ENCODE data around the gene FSTL4. TPM values are rescaled to one million over a fixed set of nuclear protein-coding genes. Genes with fewer than 3 reads are reported as not detected.

The FSTL4 gene
- total RNA-seq, 6 donors from 2014 or later, result 0.49 to 4.6 (median 1.1) TPM

GRCh38 chr5:133272345-133272744 lies 340.0 kb downstream of the FSTL4 start:
- Histone ChIP-seq H3K4me3 (no peak overlapping the region), H3K27ac (no peak overlapping the region), H3K36me3 (no peaks in the 10 kb centered on the region), H3K9me3 (no peaks in the 10 kb centered on the region), H3K27me3 (no peaks in the 10 kb centered on the region), H3K4me1 (peaks cover 0 to 4% (median 0%) of the 10 kb centered on the region in 4 donors)
- ATAC-seq (ENCODE audit: low FRiP score in 2 of 2), result no peak
- TF ChIP-seq POLR2A (IDR thresholded peaks at IDR 0.05) (no peak), EP300 (IDR thresholded peaks at IDR 0.05) (no peak), POLR2AphosphoS5 (IDR thresholded peaks at IDR 0.05) (no peak), CTCF (IDR thresholded peaks at IDR 0.05) (no peak)
- no peak for DNase-seq
- WGBS, 2 donors, result 80 to 84% methylated on average over 16 of the region's 16 CpGs

GRCh38 chr5:133271606-133272005 lies 340.7 kb downstream of the FSTL4 start:
- 70 to 77% methylated on average over 5 of the region's 5 CpGs for WGBS, 2 donors
- Histone ChIP-seq H3K4me1 (peaks cover 0 to 4% (median 0%) of the 10 kb centered on the region in 4 donors), H3K27me3 (no peaks in the 10 kb centered on the region), H3K36me3 (no peaks in the 10 kb centered on the region), H3K27ac (no peak overlapping the region), H3K9me3 (no peaks in the 10 kb centered on the region), H3K4me3 (no peak overlapping the region)
- no peak for DNase-seq
- ATAC-seq (ENCODE audit: low FRiP score in 2 of 2), result no peak
- TF ChIP-seq POLR2A (IDR thresholded peaks at IDR 0.05), result no peak
- TF ChIP-seq EP300 (IDR thresholded peaks at IDR 0.05), result no peak
- no peak for TF ChIP-seq CTCF (IDR thresholded peaks at IDR 0.05)
- TF ChIP-seq POLR2AphosphoS5 (IDR thresholded peaks at IDR 0.05), result no peak

- H3K27ac ChIP-seq, result no peak overlapping the region
- H3K4me1 ChIP-seq, result peaks cover 0 to 4% (median 0%) of the 10 kb centered on the region in 4 donors
- no peaks in the 10 kb centered on the region for H3K36me3 ChIP-seq
- H3K4me3 ChIP-seq, result no peak overlapping the region
- no peak for DNase-seq
- H3K27me3 ChIP-seq, result no peaks in the 10 kb centered on the region
- no peak for ATAC-seq (ENCODE audit: low FRiP score in 2 of 2)
- TF ChIP-seq EP300 (IDR thresholded peaks at IDR 0.05) (no peak), POLR2AphosphoS5 (IDR thresholded peaks at IDR 0.05) (no peak), POLR2A (IDR thresholded peaks at IDR 0.05) (no peak), CTCF (IDR thresholded peaks at IDR 0.05) (no peak)
- WGBS, 2 donors, result 87 to 90% methylated on average over 5 of the region's 5 CpGs
- H3K9me3 ChIP-seq, result no peaks in the 10 kb centered on the region
Observed at GRCh38 chr5:133269691-133270090, 342.6 kb downstream of the FSTL4 start.

- WGBS, 2 donors, result 85 to 91% methylated on average over 1 of the region's 1 CpG
- no peak overlapping the region for H3K27ac ChIP-seq
- no peaks in the 10 kb centered on the region for H3K36me3 ChIP-seq
- no peak for TF ChIP-seq CTCF (IDR thresholded peaks at IDR 0.05)
- TF ChIP-seq POLR2A (IDR thresholded peaks at IDR 0.05), result no peak
- TF ChIP-seq POLR2AphosphoS5 (IDR thresholded peaks at IDR 0.05), result no peak
- TF ChIP-seq EP300 (IDR thresholded peaks at IDR 0.05), result no peak
- no peak overlapping the region for H3K4me3 ChIP-seq
- H3K9me3 ChIP-seq, result no peaks in the 10 kb centered on the region
- H3K4me1 ChIP-seq, result peaks cover 0 to 4% (median 0%) of the 10 kb centered on the region in 4 donors
- no peaks in the 10 kb centered on the region for H3K27me3 ChIP-seq
- no peak for ATAC-seq (ENCODE audit: low FRiP score in 2 of 2)
- DNase-seq, result no peak
Observed at GRCh38 chr5:133267601-133268000, 344.7 kb downstream of the FSTL4 start.

GRCh38 chr5:133266966-133267365 lies 345.4 kb downstream of the FSTL4 start:
- Histone ChIP-seq H3K27ac (no peak overlapping the region), H3K4me3 (no peak overlapping the region), H3K27me3 (no peaks in the 10 kb centered on the region), H3K4me1 (no peaks in the 10 kb centered on the region), H3K9me3 (no peaks in the 10 kb centered on the region), H3K36me3 (no peaks in the 10 kb centered on the region)
- DNase-seq, result no peak
- 86 to 89% methylated on average over 4 of the region's 4 CpGs for WGBS, 2 donors
- ATAC-seq (ENCODE audit: low FRiP score in 2 of 2), result no peak
- no peak for TF ChIP-seq POLR2AphosphoS5 (IDR thresholded peaks at IDR 0.05)
- no peak for TF ChIP-seq CTCF (IDR thresholded peaks at IDR 0.05)
- no peak for TF ChIP-seq EP300 (IDR thresholded peaks at IDR 0.05)
- no peak for TF ChIP-seq POLR2A (IDR thresholded peaks at IDR 0.05)

Measured in upper lobe of left lung (tissue), 6 donors.